IMR-90 (cell line): Measurements from ENCODE around the gene C1QL4. TPM values are rescaled to one million over a fixed set of nuclear protein-coding genes. Genes with fewer than 3 reads are reported as not detected.

Experiments
- ATAC-seq: fragments of 200-7000 bp; cut with Tn5 transposase; 2 replicates; pipeline ENCODE4 v1.9.1; 2020; ENCODE audit warnings: low read depth, mild to moderate bottlenecking, moderate library complexity
- BruUV-seq: library from RNA; stranded (reverse); fragments of 400-500 nt; replicated peaks from 2 replicates; lab custom pipeline; 2021; lab: Mats Ljungman, UMichigan
- CTCF ChIA-PET: fragments of 300-600 bp; formaldehyde crosslinking; extraction: SDS; loops from one replicate; lab custom pipeline; 2021; ENCODE audit warnings: antibody characterized with exemption; lab: Yijun Ruan, JAX
- POLR2A ChIA-PET: fragments of 300-600 bp; sonication (Branson Sonifier 250); formaldehyde crosslinking; loops from one replicate; lab custom pipeline; 2022; ENCODE audit warnings: antibody characterized with exemption; ENCODE audit not compliant: unreplicated experiment; lab: Charles Lee
- DNase-seq: peaks from one replicate; pipeline ENCODE4 v3.0.0; 2013
- H2AFZ ChIP-seq: replicated peaks from 2 replicates; pipeline ENCODE3; 2013; ENCODE audit warnings: low read length, mild to moderate bottlenecking; ENCODE audit not compliant: poor library complexity
- H2AK5ac ChIP-seq: 2 replicates; pipeline ENCODE4 v1.6.1; 2013; ENCODE audit warnings: low read depth, low read length, inconsistent platforms
- H2AK9ac ChIP-seq: replicated peaks from 2 replicates; pipeline ENCODE3; 2013; ENCODE audit warnings: mild to moderate bottlenecking, low read depth, low read length, moderate library complexity; ENCODE audit not compliant: poor library complexity
- H2BK120ac ChIP-seq: 2 replicates; pipeline ENCODE4 v1.6.1; 2013; ENCODE audit warnings: low read depth, low read length, inconsistent platforms
- H2BK15ac ChIP-seq: 3 replicates; pipeline ENCODE4 v1.6.1; 2013; ENCODE audit warnings: low read depth, low read length, inconsistent platforms
- H2BK20ac ChIP-seq: 2 replicates; pipeline ENCODE4 v1.6.1; 2013; ENCODE audit warnings: low read depth, mild to moderate bottlenecking, inconsistent platforms, low read length, moderate library complexity
- H2BK5ac ChIP-seq: 2 replicates; pipeline ENCODE4 v1.6.1; 2013; ENCODE audit warnings: mild to moderate bottlenecking, low read depth, low read length, inconsistent platforms; ENCODE audit not compliant: poor library complexity, severe bottlenecking
- H3K14ac ChIP-seq: replicated peaks from 2 replicates; pipeline ENCODE4 v1.6.1; 2013; ENCODE audit warnings: low read depth, low read length, inconsistent platforms
- H3K18ac ChIP-seq: 2 replicates; pipeline ENCODE4 v1.6.1; 2013; ENCODE audit warnings: low read depth, low read length, control low read depth
- H3K23ac ChIP-seq: 2 replicates; pipeline ENCODE4 v1.6.1; 2013; ENCODE audit warnings: low read depth, low read length, inconsistent platforms
- H3K27ac ChIP-seq: 2 replicates; pipeline ENCODE4 v1.5.1; 2013; ENCODE audit warnings: mild to moderate bottlenecking, control low read depth, low read length; ENCODE audit not compliant: insufficient read depth
- H3K27me3 ChIP-seq: 2 replicates; pipeline ENCODE4 v1.6.1; 2013; ENCODE audit warnings: low read length; ENCODE audit not compliant: control insufficient read depth, insufficient read depth
- H3K36me3 ChIP-seq: 2 replicates; pipeline ENCODE4 v1.6.1; 2013; ENCODE audit warnings: low read length, mixed read lengths; ENCODE audit not compliant: control insufficient read depth, insufficient read depth
- H3K4ac ChIP-seq: 2 replicates; pipeline ENCODE4 v1.6.1; 2013; ENCODE audit warnings: low read depth, low read length, inconsistent platforms
- H3K4me1 ChIP-seq: 2 replicates; pipeline ENCODE4 v1.6.1; 2013; ENCODE audit warnings: low read length, mixed read lengths; ENCODE audit not compliant: control insufficient read depth, insufficient read depth
- H3K4me2 ChIP-seq: 2 replicates; pipeline ENCODE4 v1.6.1; 2013; ENCODE audit warnings: low read depth, mild to moderate bottlenecking, control low read depth, low read length, moderate library complexity
- H3K4me3 ChIP-seq: 2 replicates; pipeline ENCODE4 v1.5.1; 2013; ENCODE audit warnings: low read depth, mild to moderate bottlenecking, control low read depth, low read length, moderate library complexity; ENCODE audit not compliant: insufficient read depth
- H3K56ac ChIP-seq: 2 replicates; pipeline ENCODE4 v1.6.1; 2013; ENCODE audit warnings: low read length, inconsistent platforms; ENCODE audit not compliant: insufficient read depth; ENCODE audit errors: extremely low read depth
- H3K79me1 ChIP-seq, 2 experiments: 2 replicates each; pipeline ENCODE4 v1.6.1; 2013; ENCODE audit warnings: low read length in 2 of 2, inconsistent platforms in 1 of 2, low read depth in 1 of 2
- H3K9ac ChIP-seq: 2 replicates; pipeline ENCODE4 v1.6.1; 2013; ENCODE audit warnings: low read depth, low read length, control low read depth
- H3K9me1 ChIP-seq: 2 replicates; pipeline ENCODE4 v1.6.1; 2013; ENCODE audit warnings: low read length, inconsistent platforms; ENCODE audit not compliant: insufficient read depth
- H3K9me3 ChIP-seq: 2 replicates; pipeline ENCODE4 v1.6.1; 2013; ENCODE audit warnings: low read length; ENCODE audit not compliant: control insufficient read depth, insufficient read depth
- H4K20me1 ChIP-seq: 2 replicates; pipeline ENCODE4 v1.6.1; 2013; ENCODE audit warnings: low read length, inconsistent platforms; ENCODE audit not compliant: insufficient read depth
- H4K5ac ChIP-seq: 2 replicates; pipeline ENCODE4 v1.6.1; 2013; ENCODE audit warnings: mild to moderate bottlenecking, low read depth, low read length, control low read depth
- H4K8ac ChIP-seq, 2 experiments: 2 replicates each; pipeline ENCODE4 v1.6.1; 2013; ENCODE audit warnings: low read depth in 2 of 2, low read length in 2 of 2, control low read depth in 1 of 2, inconsistent platforms in 1 of 2
- H4K91ac ChIP-seq: 2 replicates; pipeline ENCODE4 v1.6.1; 2013; ENCODE audit warnings: low read depth, low read length, inconsistent platforms; ENCODE audit not compliant: insufficient read depth
- BHLHE40 ChIP-seq: fragments of 150-350 bp; IDR thresholded peaks from 2 replicates; pipeline ENCODE4 v1.6.1; 2016; ENCODE audit warnings: mild to moderate bottlenecking, low read depth, low read length
- CEBPB ChIP-seq: IDR thresholded peaks from 2 replicates; pipeline ENCODE4 v1.6.1; 2012; ENCODE audit warnings: low read depth, low read length, improper control_type of control experiment
- CHD1 ChIP-seq: IDR thresholded peaks from 2 replicates; pipeline ENCODE4 v1.6.1; 2012; ENCODE audit warnings: low read depth, low read length, improper control_type of control experiment
- CTCF ChIP-seq: conservative IDR thresholded peaks from 2 replicates; pipeline ENCODE4 v1.5.1; 2012; ENCODE audit warnings: mild to moderate bottlenecking, low read depth, low read length, improper control_type of control experiment
- ELK1 ChIP-seq: fragments of 150-350 bp; IDR thresholded peaks from 2 replicates; pipeline ENCODE4 v1.6.1; 2016; ENCODE audit warnings: low read depth, mild to moderate bottlenecking, low read length, moderate library complexity, borderline replicate concordance
- MAFK ChIP-seq: IDR thresholded peaks from 2 replicates; pipeline ENCODE4 v1.6.1; 2012; ENCODE audit warnings: low read depth, low read length, improper control_type of control experiment
- POLR2A ChIP-seq: IDR thresholded peaks from 2 replicates; pipeline ENCODE4 v1.6.1; 2012; ENCODE audit warnings: mild to moderate bottlenecking, low read depth, low read length
- RFX5 ChIP-seq: IDR thresholded peaks from 2 replicates; pipeline ENCODE4 v1.8.0; 2012; ENCODE audit warnings: low read depth, mild to moderate bottlenecking, low read length, moderate library complexity
- SMC3 ChIP-seq: fragments of 150-350 bp; IDR thresholded peaks from 2 replicates; pipeline ENCODE4 v1.6.1; 2016; ENCODE audit warnings: low read depth, mild to moderate bottlenecking, antibody characterized with exemption, low read length, moderate library complexity
- USF2 ChIP-seq: fragments of 150-350 bp; IDR thresholded peaks from 2 replicates; pipeline ENCODE4 v1.6.1; 2017; ENCODE audit warnings: mild to moderate bottlenecking, antibody characterized with exemption, low read length, low read depth
- WGBS, 2 experiments: methylation state at CpG; one replicate each; pipeline versions ENCODE4 v1.1.5 to v1.1.7; 2013; ENCODE audit warnings: missing lambda C conversion rate in 2 of 2; ENCODE audit not compliant: insufficient read length in 1 of 2; ENCODE audit errors: extremely low coverage in 2 of 2; 5-methylcytosine and 5-hydroxymethylcytosine counted together
- dilution Hi-C: fragments of 300-500 bp; cut with HindIII; formaldehyde crosslinking; loops from one replicate; pipeline ENCODE4 v1.14.3; 2018; ENCODE audit warnings: low sequenced_read_pairs; ENCODE audit not compliant: unreplicated experiment
- in situ Hi-C: fragments of 300-500 bp; cut with MboI; formaldehyde crosslinking; loops from 3 replicates; pipeline ENCODE4 v1.14.3; 2019; ENCODE audit warnings: low sequenced_read_pairs, inconsistent platforms, mixed read lengths
- intact Hi-C: fragments of 100-400 bp; cut with micrococcal nuclease; formaldehyde crosslinking; loops from 2 replicates; pipeline ENCODE4 v1.10.0; 2022
- polyA plus RNA-seq, 3 experiments: library from polyadenylated mRNA; depleted of rRNA; stranded (reverse); fragments of >200 nt; gene quantifications; 2 replicates each; pipeline ENCODE4 v1.2.3, GENCODE V29; 2012; ENCODE audit warnings: low replicate concordance in 1 of 3
- total RNA-seq: library from RNA; depleted of rRNA; stranded (reverse); fragments of >200 nt; gene quantifications from 2 replicates; pipeline ENCODE4 v1.2.3, GENCODE V29; 2012

C1QL4 gene
- total and polyA plus RNA-seq, 2 of the 4 experiments (the other 2 are of a cell fraction): 0.18 to 0.46 TPM

GRCh38 chr12:49335118-49335954 lies 1.7 kb downstream of the C1QL4 start:
- no peaks in the 10 kb centered on the region for H3K9me3 ChIP-seq
- ATAC-seq: no peak
- H3K27ac ChIP-seq: no peak overlapping the region
- peak overlapping the region; percentile 56 for H2AK9ac ChIP-seq
- no peak overlapping the region for H2BK20ac ChIP-seq
- no peaks in the 10 kb centered on the region for H3K36me3 ChIP-seq
- no peak overlapping the region for H2BK5ac ChIP-seq
- dilution Hi-C loops: no loop called here
- no peak overlapping the region for H4K91ac ChIP-seq
- H2AFZ ChIP-seq: peak overlapping the region; percentile 26
- no peaks in the 10 kb centered on the region for H3K9me1 ChIP-seq
- H3K56ac ChIP-seq: no peak overlapping the region
- no peak for DNase-seq
- TF ChIP-seq POLR2A (no peak), BHLHE40 (no peak), CEBPB (no peak), RFX5 (no peak), CHD1 (no peak), MAFK (no peak), CTCF (no peak), SMC3 (no peak), ELK1 (no peak), USF2 (no peak)
- H3K79me1 ChIP-seq: no peaks in the 10 kb centered on the region
- no peak overlapping the region for H2BK15ac ChIP-seq
- intact Hi-C loops: no loop called here
- in situ Hi-C loops: no loop called here
- BruUV-seq: no TSS peak
- no peak overlapping the region for H3K14ac ChIP-seq
- no peak overlapping the region for H3K18ac ChIP-seq
- 50% methylated on average over 6 of the region's 16 CpGs; no CpG with 5 or more reads in 1 of the 2 experiments for WGBS, 2 experiments
- no peaks in the 10 kb centered on the region for H3K4me1 ChIP-seq
- no peak overlapping the region for H2AK5ac ChIP-seq
- POLR2A ChIA-PET: no interaction called here
- no peak overlapping the region for H3K4me3 ChIP-seq
- H3K4ac ChIP-seq: no peak overlapping the region
- no peaks in the 10 kb centered on the region for H4K20me1 ChIP-seq
- H3K23ac ChIP-seq: no peak overlapping the region
- no peak overlapping the region for H4K8ac ChIP-seq
- H2BK120ac ChIP-seq: no peak overlapping the region
- no peak overlapping the region for H4K5ac ChIP-seq
- no peak overlapping the region for H3K9ac ChIP-seq
- CTCF ChIA-PET: interaction anchor here (1.2 to 1.6 kb wide), 2 partner anchors 23 to 179 kb away, joined by 3 to 4 read pairs; no protein-coding TSS in a partner anchor
- peaks cover 54% of the 10 kb centered on the region for H3K27me3 ChIP-seq
- H3K4me2 ChIP-seq: no peak overlapping the region
